ENCODE results near the gene LOX. TPM values are rescaled to one million over a fixed set of nuclear protein-coding genes. Genes with fewer than 3 reads are reported as not detected.

Gene LOX
- total and polyA plus RNA-seq, 9 of the 15 experiments (the other 6 are each of a cell fraction or from before 2014, with no cell fraction given): 0.06 to 0.09 TPM; not detected in 7

DNA sequence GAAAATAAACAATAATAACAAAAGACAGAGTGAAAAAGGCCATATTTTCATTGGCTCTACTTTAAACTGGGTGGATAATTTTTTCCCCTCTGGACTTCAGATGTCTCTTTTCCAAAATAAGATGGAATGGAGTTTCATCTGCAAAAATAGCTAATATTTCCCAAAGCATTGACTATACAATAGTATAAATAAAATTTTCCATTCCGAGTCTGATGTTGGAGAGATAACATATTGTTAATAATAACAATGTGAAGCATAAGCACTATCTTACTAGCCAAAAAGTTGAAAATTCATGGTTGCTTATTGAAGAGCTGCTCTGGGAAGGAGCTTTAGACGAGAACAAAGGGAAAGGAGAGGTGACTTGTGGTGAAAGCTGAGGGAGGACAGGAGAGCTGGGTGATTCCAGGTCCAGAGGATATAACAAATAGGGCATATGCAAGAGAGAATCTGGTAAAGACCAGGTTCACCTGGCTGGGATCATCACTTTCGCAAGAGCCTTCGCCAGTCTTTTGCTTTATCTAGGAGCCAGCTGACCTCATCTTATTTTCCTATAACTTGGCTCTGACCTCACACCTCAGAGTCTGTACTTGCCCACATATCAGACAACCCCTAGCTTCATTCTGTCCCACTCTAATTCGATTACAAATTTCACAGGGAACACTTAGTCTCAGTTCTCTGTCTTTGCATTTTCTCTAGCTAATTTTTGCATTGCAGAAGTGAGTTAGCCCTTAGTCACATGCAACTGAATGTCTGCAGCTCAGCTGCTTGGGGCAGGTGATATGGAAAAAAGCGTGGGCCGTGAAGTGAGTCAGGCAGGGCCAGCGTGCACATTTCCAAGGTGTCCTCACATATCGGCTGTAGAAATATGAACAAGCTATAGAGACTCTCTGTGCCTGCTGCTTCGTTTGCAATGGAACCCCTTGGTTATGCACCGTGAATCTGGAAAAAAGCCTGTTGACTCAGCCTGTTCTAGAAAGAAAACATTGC lies 43.7 kb upstream of the LOX start (continued):
- TF ChIP-seq, protein P1, sequence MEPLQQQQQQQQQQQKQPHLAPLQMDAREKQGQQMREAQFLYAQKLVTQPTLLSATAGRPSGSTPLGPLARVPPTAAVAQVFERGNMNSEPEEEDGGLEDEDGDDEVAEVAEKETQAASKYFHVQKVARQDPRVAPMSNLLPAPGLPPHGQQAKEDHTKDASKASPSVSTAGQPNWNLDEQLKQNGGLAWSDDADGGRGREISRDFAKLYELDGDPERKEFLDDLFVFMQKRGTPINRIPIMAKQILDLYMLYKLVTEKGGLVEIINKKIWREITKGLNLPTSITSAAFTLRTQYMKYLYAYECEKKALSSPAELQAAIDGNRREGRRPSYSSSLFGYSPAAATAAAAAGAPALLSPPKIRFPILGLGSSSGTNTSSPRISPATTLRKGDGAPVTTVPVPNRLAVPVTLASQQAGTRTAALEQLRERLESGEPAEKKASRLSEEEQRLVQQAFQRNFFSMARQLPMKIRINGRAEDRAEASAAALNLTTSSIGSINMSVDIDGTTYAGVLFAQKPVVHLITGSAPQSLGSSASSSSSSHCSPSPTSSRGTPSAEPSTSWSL (CRISPR knock-in tag; IDR thresholded peaks at IDR 0.05; ENCODE audit: borderline replicate concordance): no peak
- TF ChIP-seq RHOXF2B (CRISPR knock-in tag; conservative IDR thresholded peaks at IDR 0.05) (no peak), IRF2 (CRISPR knock-in tag; IDR thresholded peaks at IDR 0.05) (no peak), ZNF224 (CRISPR knock-in tag; IDR thresholded peaks at IDR 0.05) (no peak), ASH1L (IDR thresholded peaks at IDR 0.05; ENCODE audit: borderline replicate concordance, low read depth, partially characterized antibody) (no peak), ZNF277 (CRISPR knock-in tag; IDR thresholded peaks at IDR 0.05; ENCODE audit: borderline replicate concordance) (no peak), ZFX (CRISPR knock-in tag; IDR thresholded peaks at IDR 0.05) (no peak), SMAD3 (CRISPR knock-in tag; conservative IDR thresholded peaks at IDR 0.05) (no peak), PTBP1 (IDR thresholded peaks at IDR 0.05; ENCODE audit: low read depth, low read length) (no peak), SRSF7 (optimal IDR thresholded peaks at IDR 0.05; ENCODE audit: low read depth, low read length) (no peak), MTA2 (IDR thresholded peaks at IDR 0.05; ENCODE audit: low read depth) (no peak), ELK3 (CRISPR knock-in tag; IDR thresholded peaks at IDR 0.05) (no peak), ZNF551 (CRISPR knock-in tag; IDR thresholded peaks at IDR 0.05) (no peak), SMARCA4 (IDR thresholded peaks at IDR 0.05) (peak; percentile 59; the same call in 1 of the 2 replicates), MEF2D (tag; conservative IDR thresholded peaks at IDR 0.05; ENCODE audit: low read depth) (no peak), STAT5A (IDR thresholded peaks at IDR 0.05; ENCODE audit: borderline replicate concordance, low read length) (peak; percentile 9; the same call in 1 of the 2 replicates), ZNF644 (tag; IDR thresholded peaks at IDR 0.05; ENCODE audit: low read depth) (no peak), KAT7 (CRISPR knock-in tag; IDR thresholded peaks at IDR 0.05; ENCODE audit: borderline replicate concordance) (no peak)
- TF ChIP-seq, protein P2, sequence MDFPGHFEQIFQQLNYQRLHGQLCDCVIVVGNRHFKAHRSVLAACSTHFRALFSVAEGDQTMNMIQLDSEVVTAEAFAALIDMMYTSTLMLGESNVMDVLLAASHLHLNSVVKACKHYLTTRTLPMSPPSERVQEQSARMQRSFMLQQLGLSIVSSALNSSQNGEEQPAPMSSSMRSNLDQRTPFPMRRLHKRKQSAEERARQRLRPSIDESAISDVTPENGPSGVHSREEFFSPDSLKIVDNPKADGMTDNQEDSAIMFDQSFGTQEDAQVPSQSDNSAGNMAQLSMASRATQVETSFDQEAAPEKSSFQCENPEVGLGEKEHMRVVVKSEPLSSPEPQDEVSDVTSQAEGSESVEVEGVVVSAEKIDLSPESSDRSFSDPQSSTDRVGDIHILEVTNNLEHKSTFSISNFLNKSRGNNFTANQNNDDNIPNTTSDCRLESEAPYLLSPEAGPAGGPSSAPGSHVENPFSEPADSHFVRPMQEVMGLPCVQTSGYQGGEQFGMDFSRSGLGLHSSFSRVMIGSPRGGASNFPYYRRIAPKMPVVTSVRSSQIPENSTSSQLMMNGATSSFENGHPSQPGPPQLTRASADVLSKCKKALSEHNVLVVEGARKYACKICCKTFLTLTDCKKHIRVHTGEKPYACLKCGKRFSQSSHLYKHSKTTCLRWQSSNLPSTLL (IDR thresholded peaks at IDR 0.05): no peak
- TF ChIP-seq, protein P3, sequence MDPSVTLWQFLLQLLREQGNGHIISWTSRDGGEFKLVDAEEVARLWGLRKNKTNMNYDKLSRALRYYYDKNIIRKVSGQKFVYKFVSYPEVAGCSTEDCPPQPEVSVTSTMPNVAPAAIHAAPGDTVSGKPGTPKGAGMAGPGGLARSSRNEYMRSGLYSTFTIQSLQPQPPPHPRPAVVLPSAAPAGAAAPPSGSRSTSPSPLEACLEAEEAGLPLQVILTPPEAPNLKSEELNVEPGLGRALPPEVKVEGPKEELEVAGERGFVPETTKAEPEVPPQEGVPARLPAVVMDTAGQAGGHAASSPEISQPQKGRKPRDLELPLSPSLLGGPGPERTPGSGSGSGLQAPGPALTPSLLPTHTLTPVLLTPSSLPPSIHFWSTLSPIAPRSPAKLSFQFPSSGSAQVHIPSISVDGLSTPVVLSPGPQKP (CRISPR knock-in tag; IDR thresholded peaks at IDR 0.05): no peak
- TF ChIP-seq, protein P4, sequence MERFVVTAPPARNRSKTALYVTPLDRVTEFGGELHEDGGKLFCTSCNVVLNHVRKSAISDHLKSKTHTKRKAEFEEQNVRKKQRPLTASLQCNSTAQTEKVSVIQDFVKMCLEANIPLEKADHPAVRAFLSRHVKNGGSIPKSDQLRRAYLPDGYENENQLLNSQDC (CRISPR knock-in tag; IDR thresholded peaks at IDR 0.05): no peak

Data from K562 (cell line).